GM21529 (cell line): ENCODE data around the gene ZFYVE1.
"Not testable (repeated sequence)": the region's sequence is repeated elsewhere in the genome, so short reads cannot be mapped to it uniquely, and the experiment has no call there.

Experiments
- ATAC-seq: cut with Tn5 transposase; IDR thresholded peaks from one replicate; pipeline ENCODE4 v1.9.1; 2021; ENCODE audit not compliant: unreplicated experiment

ZFYVE1 gene

DNA sequence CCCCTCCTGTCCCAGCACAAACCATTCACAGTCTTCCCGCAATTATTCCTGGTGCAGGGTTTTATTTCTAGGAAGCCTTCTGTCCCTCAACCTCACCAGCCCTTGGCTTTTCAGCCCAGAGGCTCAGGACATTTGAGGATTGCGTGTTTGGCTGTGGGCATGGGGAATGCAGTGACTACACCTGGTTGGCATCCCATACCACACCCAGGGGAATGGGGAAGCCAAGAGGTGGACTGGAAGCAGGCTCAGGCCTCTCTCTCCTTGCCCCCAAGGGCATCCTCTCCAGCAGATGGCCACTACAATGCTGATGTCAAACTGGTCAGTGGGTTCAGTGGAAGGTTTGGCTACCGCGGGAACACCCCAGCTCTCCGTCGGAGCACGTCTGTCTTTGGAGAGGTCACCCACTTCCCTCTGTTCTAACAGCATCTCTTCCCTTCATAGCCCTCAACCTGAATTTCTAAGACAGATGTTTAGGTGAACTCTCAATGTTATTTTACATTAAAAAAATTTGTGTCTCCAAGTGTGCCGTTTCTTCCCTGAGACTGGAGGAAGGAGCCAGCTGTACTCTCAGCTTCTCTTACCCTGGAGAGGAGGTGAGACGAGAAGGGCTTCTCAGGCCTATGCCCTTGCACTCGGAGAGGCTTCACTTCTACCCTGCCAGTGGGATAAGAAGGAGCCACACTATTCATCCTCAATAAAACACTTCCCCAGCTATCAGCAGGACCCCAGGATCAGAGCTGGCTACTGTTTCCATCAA lies 65.1 kb downstream of the ZFYVE1 start:
- no peak for ATAC-seq

DNA sequence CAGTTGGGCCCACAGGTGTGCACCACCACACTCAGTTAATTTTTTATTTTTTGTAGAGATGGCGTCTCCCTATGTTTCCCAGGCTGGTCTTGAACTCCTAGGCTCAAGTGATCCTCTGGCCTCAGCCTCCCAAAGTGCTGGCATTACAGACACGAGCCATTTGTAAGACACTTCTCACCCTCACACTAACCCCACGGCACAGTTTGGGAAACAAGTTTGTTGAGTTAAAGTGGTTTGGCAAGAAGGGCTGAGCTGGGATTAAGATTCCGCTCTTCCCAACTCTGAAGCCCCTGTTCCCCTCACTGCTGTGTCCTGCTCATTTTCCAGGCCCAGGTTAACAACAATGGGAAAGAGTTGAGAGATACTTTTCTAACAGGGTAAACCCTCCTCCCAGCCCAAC lies 65.9 kb downstream of the ZFYVE1 start:
- ATAC-seq = not testable (repeated sequence)

DNA sequence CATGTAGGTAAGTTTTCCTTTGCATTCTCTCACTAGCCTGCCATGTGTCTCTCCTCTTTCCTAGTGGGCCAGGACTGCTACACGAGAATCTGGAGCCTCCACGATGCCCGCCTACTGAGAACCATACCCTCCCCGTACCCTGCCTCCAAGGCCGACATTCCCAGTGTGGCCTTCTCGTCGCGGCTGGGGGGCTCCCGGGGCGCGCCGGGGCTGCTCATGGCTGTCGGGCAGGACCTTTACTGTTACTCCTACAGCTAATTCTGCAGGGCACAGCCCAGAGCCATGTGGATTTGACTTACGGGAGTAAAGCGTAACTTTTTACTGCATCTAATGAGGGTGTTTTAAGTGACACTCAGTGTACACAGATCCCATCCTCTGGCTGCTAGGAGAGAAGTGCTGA lies 68.4 kb downstream of the ZFYVE1 start:
- no peak for ATAC-seq

DNA sequence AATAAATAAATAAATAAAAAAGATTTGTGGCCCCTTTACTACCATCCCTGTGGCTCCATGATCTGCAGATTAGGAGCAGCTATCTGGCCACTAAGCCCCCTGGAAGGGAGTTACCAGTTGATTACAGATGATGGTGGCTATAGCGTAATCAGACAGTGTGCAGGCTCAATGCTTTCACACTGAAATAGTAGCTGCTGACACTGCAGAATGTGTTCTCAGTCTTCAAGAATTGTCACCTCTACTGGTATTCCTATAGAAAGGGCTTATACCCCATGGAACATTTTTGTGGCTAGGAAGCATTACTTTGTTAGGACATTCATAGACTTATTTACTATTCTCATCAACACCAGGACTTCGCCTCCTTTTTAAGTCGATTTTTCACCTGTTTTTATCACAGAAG lies 69.7 kb downstream of the ZFYVE1 start:
- no peak for ATAC-seq

DNA sequence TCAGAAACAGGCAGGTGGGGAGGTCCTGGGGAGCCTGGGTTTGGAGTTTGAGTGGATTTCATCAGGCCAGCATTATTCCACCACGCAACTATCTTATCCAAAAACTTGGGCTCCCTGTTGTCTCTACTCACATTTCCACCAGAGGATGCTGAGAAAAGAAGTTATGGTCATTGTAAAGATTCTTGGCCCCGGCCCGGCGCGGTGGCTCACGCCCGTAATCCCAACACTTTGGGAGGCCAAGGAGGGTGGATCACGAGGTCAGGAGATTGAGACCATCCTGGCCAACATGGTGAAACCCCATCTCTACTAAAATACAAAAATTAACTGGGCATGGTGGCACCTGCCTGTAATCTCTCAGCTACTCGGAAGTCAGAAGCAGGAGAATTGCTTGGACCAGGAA lies 70.2 kb downstream of the ZFYVE1 start:
- not testable (repeated sequence) for ATAC-seq

DNA sequence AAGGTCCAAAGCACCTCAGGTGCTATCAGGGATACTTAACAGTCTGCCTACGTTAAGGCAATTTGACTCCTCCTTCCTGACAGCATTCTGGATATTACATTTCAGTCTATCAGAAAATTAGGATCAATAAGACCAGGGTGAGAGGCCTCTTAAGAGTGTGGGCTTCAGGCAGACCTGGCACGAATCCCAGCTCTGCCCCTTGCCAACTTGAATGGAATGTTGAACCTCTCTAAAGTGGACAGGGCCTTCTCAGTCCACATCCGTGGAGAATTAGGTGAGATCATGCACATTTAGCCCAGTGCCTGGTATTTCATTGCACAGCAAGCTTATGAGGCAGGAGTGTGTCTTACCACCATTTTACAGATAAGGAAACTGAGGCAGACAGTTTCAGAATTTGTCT lies 74.7 kb downstream of the ZFYVE1 start:
- no peak for ATAC-seq

DNA sequence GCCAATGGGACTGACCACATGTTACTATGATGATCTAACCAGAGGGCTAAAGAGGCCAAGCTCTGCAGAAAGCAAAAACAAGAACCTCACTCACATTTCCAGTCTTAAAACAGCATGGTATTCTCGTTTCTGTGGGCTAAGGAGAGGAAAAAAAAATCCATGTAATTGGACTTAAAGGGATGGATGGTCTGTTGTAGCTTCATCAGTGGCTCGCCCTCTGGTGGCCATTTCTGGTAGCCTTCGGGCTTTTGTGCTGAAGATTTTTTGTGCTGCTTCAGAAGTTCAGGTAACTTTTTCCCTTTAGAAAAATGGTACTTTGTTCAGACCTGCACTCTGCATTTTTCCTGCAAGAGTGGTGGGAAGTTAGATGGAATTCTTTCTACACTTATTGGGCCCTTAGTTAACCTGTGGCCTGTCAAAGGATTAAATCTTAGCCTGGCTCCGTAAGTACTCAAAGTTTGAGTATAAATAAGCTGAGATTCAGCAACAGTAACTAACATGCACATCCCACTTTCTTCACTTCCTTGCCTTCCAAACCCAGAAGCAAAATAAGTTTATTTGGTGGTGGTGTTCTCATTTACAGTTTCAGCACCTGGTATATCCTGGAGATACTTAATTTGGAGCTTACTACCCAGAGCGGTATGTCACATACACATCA lies 78.3 kb downstream of the ZFYVE1 start:
- no peak for ATAC-seq

DNA sequence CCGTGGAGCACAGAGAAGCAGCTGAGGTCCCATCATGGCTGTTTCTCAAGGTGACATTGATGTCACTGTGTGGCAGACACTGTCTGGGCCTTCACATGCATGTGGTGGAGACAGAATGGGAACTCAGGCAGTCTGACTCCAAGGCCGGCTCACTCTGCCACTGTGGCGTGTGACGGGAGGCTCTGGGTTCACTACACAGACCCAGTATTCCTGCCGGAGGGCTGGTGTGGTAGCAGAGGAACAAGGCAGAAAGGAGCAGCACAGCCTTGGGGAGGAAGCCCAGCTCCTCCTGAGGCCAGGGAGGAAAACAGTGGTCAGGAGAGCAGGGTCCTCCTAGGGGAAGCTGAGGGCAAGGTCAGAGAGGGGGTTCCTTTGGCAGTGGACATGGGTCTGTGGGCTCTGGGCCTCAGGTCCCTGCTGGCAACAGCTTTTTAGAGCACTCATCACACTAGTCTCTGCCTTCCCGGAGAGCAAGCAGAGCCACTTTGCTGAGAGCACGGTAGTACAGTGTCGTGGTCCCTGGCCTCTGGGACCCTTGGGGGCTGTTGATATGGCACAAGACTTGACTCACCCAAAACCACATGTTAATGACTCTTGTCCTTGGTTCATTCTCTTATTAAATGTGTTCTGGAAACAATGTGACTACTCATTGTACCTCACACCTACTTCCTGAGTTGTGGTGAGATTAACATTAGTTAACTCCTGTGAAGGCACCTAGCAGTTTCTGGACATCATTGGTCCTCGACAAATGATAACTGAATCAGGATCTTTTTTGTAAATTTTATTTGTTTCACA lies 79.3 kb downstream of the ZFYVE1 start:
- ATAC-seq = no peak

DNA sequence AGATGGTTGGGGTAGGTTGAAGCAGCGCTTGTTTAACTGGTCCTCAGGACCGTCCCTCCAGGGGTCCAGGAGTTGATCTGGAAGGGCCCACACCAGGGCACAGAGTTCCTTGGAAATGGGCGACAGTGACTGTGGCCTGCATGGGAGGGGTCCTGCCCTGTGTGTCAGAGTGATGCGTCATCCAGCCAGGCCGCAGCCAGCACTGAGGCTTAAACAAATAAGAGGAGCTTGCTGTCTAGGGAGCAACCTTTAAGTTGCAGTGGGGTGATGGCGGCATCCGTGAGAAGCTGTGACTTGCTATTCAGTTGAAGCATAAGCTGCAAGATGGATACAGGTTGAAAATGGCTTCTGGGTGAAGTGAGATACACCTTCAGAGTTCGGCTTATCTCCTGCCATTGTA lies 80.4 kb downstream of the ZFYVE1 start:
- no peak for ATAC-seq

DNA sequence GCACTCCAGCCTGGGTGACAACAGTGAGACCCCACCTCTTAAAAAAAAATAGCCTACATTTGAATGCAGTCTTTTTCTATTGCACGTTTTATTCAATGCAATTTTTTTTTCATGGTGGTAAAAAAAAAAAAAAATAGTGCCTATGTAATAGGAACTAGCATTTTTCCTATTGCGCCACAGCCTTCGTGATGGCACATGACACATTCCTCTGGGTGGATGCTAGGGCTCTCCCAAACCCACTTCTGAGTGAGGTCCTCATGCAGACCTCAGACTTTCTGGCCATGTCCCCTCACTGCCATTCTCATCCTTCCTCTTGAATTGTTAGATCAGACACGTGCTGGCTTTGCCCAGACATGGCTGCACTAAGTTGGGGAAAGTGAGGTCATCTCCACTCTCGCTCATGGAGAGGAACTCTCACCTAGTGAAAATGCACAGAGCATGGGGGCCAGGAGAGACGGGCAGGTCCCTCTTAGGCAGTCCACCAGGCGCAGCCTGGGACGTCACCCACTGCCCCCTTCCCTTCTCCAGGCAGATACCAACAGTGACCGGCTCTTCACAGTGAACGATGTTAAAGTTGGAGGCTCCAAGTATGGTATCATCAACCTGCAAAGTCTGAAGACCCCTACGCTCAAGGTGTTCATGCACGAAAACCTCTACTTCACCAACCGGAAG lies 81.4 kb downstream of the ZFYVE1 start:
- no peak for ATAC-seq

DNA sequence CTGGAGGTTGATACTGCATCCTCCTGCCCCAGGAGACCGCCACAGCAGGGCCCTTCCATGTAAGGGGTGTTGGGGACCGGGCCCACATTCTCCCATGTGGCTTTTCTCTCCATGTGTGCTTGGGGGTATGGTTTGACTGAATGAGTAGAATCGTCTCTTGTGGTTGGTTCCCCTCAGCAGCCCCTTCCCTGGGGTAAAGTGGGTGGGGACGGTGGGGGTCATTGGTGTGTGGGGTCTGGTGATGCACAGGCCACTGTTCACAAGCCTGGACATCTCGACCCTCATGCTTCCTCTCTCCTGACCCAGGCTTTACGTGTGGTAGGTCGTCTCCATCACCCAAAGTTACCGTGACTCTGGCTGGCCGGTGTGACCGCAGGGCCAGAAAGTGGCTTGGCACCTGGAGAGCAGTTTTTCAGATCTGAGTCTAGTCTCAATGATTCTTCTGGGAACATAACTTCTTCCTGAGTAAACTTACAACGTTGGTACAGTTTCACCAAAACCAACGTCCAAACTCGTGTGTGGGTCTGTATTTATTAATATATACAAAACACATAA lies 83.0 kb downstream of the ZFYVE1 start:
- ATAC-seq = no peak

DNA sequence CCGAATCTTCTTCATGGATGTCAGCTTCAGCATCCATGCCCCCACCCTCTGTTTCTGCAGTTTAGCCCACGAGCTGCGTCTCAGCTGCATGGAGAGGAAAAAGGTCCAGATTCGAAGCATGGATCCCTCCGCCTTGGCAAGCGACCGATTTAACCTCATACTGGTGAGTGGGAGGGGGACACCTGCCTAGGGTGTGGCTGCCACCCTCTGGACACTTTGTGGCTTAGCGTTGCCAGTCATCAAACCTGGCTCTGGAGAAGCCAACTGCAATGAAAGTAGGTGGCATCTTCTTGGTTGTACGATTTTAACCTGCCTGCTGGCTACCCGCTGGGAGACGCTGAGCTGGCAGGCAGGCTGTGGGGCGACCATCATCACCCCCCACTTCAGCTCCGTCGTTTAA lies 84.0 kb downstream of the ZFYVE1 start:
- no peak for ATAC-seq

DNA sequence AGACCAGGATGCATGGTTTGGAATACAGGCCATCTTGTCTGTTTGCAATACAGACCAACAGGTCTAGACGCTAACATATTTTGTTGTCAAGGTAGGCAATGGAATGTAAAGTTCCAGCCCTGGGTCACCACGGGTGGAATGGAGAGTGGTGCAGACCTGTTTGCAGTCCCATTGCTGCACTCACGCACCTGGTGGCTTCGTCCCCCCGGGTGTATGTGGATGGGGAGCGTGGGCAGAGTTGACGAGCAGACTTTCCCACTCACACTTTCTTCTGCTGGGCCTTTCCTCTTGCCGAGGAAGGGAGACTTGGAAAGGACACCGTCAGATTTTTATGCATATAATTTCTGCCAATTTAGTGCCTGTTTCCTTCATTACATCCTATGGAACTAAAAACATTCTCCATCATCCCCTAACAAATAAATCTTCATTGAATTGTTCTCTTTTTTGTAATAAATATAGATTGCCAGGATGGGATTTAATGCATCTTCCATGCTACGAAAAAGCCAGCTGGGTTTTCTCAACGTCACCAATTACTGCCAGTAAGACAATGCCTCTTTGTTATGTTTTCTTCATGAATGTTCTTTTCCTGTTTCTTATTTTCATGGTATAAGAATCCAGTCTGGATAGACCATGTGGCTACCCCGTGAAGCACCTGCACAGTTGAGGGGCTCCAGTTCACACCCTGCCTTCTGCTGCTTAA lies 85.5 kb downstream of the ZFYVE1 start:
- ATAC-seq = no peak

DNA sequence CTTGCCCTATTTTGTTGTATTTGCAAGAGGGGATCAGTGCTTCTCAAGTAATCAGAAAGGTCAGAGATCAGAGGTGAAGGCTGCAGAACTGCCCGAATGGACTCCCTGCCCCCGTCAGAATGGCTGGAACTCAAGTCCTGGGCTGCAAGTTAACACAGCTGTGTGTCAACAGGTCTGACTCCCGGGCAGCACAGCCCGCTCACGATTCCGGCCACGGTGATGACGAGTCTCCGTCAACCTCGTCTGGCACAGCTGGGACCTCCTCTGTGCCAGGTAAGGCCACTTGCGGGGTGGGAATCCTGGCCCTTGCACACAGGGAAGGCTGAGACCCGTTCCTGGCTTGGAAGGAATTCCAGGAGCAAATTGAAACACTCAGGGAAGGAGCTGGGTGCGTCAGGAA lies 87.3 kb downstream of the ZFYVE1 start:
- no peak for ATAC-seq

DNA sequence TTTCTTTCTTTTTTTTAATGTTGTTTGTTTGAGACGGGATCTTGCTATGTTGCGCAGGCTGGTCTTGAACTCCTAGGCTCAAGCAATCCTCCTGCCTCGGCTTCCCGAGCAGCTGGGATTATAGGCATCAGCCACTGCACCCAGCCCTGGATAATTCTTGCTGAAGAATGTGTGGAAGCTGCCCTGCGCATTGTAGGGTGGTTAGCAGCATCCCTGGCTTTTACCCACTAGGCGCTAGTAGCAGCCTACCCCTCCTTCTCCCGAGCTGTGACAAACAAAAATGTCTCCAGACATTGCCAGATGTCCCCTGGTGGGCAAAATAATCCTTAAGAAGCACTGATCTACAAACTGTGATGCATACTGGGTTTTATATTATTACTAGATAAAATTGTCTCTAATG lies 94.0 kb downstream of the ZFYVE1 start:
- no peak for ATAC-seq

DNA sequence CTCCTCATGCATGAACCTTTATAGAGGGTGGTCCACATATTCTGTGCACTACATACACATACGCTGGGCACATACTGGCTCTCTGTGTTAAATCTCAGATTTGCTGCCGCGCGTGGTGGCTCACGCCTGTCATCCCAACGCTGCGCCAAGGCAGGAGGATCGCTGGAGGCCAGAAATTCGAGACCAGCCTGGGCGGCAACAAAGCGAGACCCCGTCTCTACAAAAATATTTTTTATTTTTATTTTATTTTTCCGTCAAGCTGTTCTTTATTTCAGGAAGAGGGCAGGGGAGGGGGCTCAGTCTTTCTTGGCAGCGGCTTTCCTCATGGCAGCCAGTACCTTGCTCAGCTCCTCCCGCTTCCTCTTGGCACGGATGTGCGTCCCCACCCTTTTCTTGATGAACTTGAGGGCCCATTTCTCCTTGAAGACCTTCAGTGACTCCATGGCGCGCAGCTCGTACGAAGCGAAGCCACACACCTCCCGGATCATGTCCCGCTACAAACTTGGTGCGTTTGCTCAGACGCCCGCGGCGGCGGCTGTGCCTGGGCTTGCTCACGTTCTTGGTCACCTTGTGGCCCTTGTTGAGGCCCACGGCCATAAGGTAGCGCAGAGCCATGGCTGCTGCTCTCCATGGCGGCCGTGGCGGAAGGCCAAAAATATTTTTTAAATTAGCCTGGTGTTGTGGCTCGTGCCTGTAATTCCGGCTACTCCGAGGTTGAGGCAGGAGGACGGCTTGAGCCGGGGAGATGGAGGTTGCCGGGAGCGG lies 97.4 kb downstream of the ZFYVE1 start:
- no peak for ATAC-seq

DNA sequence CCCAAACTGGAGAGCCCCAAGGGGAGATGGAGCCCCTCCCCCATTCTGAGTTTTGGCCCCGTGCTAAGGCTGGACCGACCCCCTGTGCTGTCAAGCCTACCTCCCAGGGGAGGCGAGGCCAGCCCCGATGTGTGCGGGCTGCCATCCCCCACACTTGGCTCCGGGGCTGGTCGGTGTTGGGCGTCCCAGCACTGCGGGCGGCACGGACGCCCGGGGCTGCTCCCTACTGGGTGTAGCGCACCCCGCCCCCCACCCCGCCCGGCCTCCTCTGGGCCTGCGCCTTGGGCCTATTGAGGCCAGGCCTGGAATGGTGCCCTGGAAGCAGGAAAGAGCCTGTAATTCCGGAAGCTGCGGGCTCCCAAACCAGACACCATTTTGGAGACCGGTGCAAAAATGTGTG lies 98.0 kb downstream of the ZFYVE1 start:
- no peak for ATAC-seq

DNA sequence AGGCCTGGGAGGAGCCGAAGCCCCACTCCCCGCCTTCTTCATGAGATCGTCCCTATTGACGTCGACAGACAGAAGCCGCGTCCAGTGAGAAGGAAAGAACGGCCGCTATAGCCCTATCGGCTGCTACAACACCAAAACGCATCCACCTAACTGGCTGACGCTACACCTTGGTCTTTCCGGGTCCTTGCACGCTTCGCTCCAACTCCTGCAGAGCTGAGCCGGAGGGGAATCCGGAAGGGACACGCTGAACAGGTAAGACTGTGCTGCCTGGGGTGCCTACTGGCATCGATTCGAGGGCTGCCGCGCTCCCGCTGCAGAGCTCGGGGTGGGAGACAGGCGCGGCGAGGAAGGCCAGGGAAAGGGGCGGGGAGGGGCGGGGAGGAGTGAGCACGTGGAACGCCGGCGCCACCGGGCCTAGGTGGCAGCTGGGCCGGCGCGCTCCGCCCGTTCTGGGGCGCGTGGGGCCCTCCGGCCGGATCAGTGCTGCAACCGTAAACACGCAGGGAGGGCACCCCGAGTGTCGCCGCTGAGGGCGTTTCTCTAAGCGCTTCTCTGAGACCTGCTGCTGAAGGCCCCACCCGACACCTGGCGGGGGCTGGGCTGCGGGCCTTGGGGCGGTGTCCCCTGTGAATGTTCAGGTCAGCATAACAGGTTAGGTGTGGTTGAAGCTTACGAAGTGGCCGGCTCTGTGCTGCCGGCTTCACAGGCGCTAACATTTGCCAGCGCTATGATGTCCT lies 100.4 kb downstream of the ZFYVE1 start, which contains the start of gene DCAF4:
Gene DCAF4, plus strand, starts transcription at position 173 of the 737 bp plus-strand sequence. CDS start 11,515 bp downstream, outside the sequence.
- peak; percentile 98 for ATAC-seq

DNA sequence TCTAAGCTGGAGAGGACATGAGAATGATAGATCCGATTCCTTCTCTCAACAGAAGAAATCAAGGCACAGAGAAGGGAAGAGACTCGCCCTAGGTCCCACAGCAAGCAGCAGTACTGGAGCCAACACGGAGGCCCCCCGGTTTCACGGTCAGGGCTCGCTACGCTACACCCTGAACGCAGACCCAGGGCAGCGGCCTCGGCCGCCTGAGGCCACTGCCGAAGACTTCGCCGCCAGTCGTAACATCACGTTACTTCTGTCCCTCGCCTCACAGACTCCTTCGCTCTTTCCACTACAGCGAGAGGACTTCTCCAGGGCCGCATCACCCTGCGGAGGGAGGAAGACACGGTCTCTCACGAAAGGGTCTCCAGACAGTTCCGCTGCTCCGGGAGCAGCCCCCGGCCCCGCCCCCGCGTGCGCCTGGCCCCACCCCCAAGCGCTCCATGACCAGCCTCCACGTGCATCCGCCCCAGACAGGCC lies 101.1 kb downstream of the ZFYVE1 start:
- peak; percentile 17 for ATAC-seq
